ENCODE measurements around the gene PDZD11. TPM values are rescaled to one million over a fixed set of nuclear protein-coding genes. Genes with fewer than 3 reads are reported as not detected.
"Not testable (repeated sequence)": the region's sequence is repeated elsewhere in the genome, so short reads cannot be mapped to it uniquely, and the experiment has no call there.

PDZD11 gene, protein sequence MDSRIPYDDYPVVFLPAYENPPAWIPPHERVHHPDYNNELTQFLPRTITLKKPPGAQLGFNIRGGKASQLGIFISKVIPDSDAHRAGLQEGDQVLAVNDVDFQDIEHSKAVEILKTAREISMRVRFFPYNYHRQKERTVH
- polyA plus RNA-seq (2013, experiment 1 of 2; ENCODE audit: insufficient read length), result 68.2 TPM
- polyA plus RNA-seq (2013, experiment 2 of 2; ENCODE audit: insufficient read length), result 71.6 TPM

DNA sequence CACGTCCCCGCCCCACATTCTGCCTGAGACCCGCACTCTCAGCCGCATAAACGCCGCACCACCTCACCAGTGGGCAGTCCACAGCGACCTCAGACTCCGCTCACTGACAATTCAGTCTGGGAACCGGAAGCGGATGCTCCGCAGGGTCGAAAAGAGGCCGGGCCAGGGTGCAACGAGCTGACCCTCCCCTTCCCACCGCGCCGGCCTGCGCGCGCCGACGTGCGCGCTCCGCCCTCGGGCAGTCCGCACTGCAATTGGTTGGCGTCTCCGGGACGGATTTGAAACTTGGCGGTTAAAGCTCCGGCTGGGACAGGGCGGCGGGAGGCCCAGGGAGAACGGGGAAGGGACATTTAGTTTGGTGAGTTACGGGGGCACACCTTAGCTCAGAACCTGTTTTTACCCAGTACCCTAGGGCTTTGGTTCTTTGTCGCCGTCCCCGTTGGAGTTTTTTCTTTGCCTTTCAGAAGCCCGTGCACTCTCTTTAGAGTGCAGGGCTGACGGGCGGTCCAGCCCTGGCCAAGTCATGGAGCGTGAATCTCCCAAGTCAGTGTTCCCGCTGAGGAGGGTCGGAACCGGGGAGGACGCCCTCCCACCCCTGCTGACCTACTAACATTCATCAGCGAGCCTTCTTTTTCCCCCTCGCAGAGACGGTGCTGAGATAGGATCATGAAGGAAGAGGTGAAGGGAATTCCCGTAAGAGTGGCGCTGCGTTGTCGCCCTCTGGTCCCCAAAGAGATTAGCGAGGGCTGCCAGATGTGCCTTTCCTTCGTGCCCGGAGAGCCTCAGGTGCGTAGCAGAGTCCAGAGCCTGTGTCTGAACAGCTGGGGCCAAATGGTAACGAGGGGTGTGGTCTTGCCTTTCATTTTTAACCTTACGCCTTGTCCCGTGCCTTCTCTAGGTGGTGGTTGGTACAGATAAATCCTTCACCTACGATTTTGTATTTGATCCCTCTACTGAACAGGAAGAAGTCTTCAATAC, at the start of gene PDZD11, which contains the start of gene KIF4A:
Gene PDZD11, minus strand, starts transcription at position 135 of the 978 bp plus-strand sequence. CDS start 586 bp downstream, outside the sequence.
Gene KIF4A, plus strand, starts transcription at position 312 of the 978 bp plus-strand sequence. Its CDS starts 355 bp downstream, at position 667.
- DNase-seq, result peak; percentile 79

DNA sequence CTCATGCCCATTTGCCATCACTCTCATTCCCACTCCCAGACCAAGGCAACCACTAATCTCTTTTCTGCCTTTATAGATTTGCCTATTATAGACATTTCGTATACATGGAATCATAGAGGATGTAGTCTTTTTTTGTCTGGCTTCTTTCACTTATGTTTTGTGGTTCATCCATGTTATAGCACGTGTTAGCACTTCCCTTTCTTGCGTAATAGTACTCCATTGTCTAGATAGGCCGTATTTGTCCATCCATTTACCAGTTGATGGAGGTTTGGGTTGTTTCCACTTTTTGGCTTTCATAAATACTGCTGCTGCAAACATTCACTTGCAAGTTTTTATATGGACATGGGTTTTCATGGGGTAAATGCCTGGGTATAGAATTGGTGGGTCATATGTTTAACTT, 48.6 kb upstream of the PDZD11 start:
- DNase-seq, result no peak

DNA sequence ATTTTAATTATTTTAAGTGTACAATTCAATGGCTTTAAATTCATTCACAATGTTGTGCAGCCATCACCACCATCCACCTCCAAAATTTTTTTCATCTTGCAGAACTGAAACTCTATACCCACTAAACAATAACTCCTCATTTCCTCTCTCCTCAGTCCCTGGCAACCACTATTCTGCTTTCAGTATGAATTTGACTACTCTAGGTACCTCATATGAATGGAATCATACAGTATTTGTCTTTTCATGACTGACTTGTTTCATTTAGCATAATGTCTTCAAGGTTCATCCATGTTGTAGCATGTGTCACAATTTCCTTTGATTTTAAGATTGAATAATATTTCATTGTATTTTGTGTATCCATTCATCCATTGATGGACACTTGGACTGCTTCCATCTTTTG, 47.0 kb upstream of the PDZD11 start:
- DNase-seq, result no peak

DNA sequence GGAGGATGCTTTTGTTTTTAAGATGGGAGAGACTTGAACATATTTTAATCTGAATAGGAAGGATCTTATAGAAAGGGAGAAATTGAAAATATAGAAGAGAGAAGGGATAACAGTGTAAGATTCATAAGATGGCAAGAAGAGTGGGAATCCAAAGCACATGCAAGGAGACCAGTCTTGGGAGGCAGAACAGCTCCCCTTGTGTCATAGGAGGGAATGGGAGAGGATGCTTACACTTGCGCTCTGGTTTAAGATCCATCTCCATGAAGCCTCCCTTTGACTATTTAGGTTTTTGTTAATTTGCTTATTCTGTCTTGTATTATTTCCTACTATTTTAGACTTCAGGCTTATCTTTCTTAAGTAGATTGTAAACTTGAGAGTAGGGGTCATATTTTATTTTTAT, 42.9 kb upstream of the PDZD11 start:
- no peak for DNase-seq

DNA sequence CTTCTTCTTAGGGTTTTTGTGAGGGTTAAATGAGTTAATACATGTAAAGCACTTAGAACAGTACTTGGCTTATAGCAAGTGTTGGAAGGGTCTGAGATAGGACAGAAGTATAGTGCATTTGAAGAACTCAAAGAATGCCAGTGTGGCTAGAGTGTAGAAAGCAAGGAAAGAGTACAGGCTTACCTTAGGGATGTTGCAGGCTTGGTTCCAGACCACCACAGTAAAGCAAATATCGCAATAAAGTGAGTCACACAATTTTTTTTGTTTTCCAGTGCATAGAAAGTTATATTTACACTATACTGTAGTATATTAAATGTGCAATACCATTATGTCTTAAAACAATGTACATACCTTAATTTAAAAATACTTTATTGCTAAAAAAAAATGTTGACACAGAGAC, 41.4 kb upstream of the PDZD11 start:
- DNase-seq, result peak; percentile 28

DNA sequence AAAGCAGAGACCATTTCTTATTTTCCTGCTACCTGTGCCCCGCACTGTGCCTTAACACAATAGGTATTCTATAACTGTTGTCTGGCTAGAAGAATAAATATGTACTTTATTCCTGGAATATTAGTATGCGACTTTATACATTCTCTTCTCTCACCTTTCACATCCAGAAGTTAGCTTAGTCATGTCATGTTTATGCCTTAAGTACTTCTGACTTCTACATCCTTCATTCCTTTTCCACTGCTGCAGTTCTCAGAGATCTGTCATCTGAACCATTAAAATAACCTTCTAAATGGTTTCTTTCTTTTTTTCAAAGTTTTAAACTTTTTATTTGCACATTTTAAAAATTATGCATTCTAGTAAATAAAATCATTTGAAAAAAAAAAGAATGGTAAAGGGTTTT, 34.6 kb upstream of the PDZD11 start:
- peak; percentile 0 for DNase-seq

DNA sequence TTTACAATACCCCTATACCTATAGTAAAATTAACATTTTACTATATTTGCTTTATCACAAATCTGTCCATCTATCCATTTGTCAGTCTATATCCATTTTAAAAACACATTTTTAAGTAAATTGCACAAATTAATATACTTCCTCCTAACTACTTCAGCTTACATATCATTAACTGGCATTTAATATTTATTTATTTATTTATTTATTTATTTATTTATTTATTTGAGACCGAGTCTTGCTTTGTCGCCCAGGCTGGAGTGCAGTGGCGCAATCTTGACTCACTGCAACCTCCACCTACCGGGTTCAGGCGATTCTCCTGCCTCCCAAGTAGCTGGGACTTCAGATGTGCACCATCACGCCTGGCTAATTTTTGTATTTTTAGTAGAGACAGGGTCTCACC, 33.9 kb upstream of the PDZD11 start:
- DNase-seq, result not testable (repeated sequence)

DNA sequence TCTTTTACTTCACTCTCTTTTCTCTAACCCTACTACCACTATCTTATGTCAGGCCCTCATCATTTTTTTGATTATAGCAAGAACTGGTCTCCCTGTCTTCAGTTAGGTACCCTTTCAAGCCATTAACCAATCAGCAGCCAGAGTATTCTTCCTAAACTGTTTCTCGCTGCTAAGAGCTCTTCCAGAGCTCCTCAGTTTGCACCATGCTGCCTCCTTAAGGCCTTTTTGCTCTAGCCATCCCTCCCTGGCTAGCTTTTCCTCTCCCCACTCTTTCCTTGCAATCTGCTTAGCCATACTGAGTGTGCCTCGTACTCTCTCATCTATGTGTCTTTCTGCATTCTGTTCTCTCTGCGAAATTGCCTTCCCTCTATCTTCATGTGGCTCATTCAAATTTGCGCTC, 33.1 kb upstream of the PDZD11 start:
- DNase-seq, result no peak

DNA sequence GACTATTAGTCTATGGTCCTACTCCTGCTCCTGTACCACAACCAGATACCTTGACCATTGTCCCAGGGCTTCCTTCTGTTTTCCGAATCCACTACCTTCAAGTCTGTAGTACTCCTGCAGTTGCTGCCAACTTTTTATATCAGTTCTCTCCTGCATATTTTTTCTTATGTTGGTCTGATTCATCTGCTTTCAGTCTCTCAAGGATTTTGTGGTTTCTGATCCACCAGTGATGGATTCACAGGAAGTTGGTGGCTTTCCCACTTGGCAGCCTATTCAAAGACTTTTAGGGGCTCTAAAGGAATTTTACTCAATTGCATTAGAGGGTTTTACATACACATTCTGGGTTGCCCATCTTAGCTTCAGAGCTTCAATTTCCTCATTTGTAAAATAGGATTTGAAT, 23.8 kb upstream of the PDZD11 start:
- peak; percentile 71 for DNase-seq

DNA sequence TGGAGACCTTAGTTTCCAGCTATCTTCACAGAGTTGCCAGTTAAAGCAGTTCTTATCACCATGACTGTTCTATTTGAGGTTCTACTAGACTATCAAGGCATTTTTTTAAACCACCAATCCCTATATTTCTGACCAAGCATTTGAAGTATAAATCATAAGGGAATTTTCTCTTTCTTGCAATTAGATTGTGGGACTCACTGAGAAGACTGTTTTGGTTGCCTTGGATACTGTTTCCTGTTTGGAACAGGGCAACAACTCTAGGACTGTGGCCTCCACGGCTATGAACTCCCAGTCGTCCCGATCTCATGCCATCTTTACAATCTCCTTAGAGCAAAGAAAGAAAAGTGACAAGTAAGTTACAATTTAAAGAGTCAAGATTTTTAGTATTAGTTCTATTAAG, 12.0 kb upstream of the PDZD11 start:
- DNase-seq, result no peak

DNA sequence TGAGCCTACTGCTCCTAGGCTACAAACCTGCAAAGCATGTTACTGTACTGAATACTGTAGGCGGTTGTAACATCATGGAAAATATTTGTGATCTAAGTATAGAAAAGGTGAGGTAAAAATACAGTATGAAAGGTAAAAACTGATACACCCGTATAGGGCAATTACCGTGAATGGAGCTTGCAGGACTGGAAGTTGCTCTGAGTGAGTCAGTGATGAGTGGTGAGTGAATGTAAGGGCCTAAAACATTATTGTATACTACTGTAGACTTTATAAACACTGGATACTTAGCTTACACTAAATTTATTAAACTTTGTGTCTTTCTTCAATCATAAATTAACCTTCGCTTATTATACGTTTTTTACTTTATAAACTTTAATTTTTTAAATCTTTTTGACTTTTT, 3.9 kb upstream of the PDZD11 start:
- no peak for DNase-seq

DNA sequence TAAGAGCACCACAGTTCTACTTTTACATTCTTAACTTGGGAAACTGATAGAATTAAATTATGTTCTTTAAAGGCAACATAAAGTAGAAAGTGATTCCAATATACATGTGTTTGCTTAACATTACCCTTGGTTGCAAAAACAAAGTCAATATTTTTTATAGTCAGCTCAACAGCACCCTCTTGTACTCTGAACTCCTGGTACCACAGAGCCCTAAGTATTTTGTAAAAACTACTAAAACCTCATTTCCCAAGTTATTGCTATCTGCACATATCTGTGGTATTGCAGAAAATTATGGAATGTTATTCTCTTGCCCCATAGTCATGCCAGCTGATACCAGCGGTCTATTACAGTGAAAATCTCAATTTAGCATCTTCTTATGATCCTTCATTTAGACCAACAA, 3.1 kb upstream of the PDZD11 start:
- no peak for DNase-seq

DNA sequence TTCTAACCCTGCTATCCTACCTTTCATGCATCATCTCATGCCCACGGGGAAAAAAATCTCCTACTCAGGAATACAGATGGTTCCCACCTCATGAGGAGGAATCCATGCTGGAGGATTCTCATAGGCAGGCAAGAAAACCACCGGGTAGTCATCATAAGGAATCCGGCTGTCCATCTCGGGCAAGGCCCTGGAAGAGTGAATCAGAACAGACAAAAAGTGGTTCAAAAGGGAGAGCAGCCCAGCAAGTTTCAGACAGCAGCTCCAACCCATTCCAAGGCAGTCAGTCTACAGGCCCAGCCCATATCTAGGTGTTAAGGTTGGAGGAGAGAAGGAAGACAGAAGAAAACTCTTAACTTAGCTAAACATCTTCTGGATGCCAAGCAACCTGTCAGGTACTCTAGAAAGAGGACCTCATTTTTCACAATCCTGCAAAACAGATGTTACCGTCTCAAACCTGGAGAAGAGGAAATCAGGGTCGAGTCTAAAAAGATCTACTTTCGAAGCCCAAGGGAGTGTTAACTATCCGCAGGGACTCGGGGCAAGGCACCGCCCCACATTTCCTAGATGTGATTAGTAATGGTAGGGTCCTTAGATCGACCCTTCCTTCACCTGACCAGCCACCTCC, 447 bp downstream of the PDZD11 start:
- no peak for DNase-seq

DNA sequence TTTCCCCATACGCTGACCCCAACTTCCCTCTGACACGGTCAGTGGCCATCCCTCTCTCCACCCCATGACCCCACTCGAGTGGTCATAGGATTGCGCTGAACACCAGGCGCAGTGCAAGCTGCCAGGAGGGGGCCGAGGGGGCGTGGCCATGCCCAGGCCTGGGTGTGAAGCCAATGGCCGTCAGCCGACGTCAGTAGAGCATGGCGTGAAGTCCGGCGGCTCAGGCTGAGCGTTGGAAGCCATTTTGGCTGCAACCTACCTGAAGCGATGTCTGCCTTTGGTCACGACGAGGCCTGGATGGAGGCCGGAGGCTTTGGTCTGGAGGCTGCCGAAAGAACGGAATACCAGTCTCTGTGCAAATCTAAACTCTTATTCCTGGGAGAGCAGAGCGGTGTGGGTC, 7.8 kb downstream of the PDZD11 start, which contains the start of gene RAB41:
Gene RAB41, plus strand, starts transcription at position 222 of the 400 bp plus-strand sequence. Its CDS starts 46 bp downstream, at position 268.
- no peak for DNase-seq

DNA sequence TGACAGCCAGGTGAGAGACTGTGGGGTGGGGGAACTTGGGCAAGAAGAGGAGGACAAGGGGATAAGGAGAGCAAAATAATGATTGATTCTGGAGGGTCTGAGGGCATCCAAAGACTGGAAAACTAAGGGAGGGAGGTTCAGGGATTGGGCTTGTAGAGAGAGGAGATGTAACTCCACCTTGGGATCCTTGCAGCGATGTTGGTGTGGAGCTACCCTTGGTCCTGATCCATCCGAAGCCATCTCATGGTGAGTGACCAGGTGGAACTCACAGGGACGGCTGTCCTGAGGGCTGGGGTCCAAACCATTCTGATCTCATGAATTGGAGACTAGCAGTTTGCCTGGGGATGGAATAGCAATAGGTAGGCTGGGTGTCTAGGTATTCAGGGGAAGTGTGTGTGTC, 9.2 kb downstream of the PDZD11 start:
- no peak for DNase-seq

DNA sequence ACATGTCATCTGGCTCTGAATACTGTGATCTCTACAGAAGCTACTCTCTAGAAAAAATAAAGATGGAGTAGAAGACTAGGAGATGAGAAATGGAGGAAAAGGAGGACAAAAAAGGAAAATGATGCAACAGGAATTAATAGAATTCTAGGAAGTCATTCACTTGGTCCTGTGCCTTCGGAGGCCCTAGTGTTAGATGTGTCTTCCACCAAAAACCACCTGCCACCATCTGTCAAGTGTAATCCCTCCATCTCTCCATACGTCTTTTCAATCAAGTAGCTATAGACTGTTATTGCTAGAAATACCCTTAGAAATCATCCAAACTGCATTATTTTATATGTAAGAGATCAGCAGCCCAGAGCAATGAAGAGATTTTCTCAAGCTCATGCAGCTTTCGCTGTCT, 10.6 kb downstream of the PDZD11 start:
- DNase-seq, result no peak

DNA sequence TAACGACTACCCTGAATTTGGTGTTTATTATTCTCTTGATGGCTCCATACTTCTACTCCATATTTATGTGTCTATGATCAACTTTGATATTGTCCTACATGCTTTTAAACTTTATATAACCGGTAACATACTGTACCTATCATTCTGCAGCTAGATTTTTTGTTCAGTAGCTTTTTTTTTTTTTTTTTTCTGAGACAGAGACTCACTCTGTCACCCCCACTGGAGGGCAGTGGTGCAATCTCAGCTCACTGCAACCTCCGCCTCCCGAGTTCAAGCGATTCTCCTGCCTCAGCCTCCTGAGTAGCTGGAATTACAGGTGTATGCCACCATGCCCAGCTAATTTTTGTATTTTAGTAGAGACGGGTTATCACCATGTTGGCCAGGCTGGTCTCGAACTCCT, 15.7 kb downstream of the PDZD11 start:
- not testable (repeated sequence) for DNase-seq

DNA sequence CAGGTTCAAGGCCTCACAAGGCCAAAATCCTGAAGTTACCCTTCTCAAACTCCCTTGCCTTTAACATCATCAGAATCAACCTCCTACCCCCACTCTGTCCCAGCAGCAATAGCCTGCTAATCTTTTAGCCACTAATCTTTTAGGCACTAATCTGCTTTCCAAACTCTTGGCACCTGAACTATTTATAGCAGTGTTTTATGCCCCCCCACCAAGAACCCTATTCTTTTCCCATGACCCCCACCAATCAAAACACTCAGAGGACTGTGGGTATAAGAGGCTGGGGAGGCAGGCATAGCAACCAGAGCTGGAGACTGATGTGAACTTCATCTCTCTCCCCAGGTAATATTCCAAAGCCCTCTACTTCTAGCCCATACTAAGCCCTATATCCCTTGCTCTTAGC, 21.7 kb downstream of the PDZD11 start, which contains the start of gene ARR3:
Gene ARR3, plus strand, starts transcription at position 301 of the 400 bp plus-strand sequence. CDS start 1,052 bp downstream, outside the sequence.
- no peak for DNase-seq

DNA sequence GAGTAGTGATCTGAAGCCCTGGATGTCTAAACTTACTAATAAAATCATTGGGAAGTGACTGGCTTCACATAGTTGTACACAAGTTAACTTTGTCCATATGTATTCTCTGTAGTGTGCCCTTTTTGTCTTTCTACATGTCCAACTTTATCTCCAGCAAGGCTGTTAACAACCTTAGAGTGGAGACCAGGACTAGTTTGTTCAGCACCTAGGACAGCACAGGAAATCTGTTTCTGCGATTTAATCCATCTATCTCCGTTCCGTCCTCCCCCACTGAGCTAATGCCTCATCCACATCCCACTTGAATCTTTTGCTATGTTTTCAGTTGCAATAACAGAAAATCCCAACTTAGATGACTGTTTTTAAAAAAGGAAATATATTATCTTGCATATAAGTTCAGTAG, 24.9 kb downstream of the PDZD11 start:
- no peak for DNase-seq

DNA sequence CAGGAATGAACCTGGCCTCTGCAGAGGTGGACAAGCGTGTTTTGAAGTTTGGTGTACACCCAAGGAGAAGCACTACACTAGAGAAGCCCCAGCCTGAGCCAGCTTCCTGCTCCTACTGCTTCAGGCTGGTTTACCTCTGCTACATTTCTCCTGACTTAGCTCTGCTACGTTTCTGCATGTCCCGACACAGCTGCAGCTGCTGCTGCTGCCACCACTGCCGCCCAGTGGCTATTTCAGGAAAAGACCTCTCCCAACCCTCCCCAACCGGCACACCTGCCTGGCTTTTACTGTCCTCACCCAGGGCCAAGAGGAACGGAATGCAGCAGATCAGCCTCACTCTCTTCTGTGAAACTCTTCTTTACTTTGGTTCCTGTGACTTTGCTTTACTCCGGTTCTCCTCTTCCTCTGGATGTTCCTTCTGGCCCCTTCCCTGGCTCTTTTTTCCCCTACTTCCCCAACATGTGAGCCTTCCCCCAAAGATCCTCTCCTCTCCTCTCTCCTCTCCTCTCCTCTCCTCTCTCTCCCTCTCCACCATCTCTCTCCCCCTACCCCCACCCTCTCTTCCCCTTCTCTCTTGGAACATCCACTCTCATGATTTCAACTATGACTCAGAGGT, 26.7 kb downstream of the PDZD11 start:
- DNase-seq, result peak; percentile 15

DNA sequence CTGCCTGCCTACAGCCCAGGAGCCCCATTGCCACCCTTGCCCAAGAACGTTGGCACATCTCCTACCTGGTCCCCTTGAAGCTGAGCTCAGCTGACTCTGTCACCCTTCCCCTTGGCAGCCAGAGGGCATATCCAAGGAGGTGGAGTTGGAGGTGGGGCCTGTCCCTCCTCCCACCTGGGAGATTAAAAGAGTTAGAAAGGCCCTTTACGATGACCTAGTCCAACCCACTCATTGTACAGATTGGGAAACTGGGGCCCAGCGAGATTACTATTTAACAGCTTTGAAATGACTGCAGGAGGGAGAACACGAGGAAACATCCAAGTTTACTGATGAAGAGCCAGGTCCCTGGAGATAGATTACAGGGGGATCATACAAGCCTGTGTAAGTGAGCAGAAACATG, 29.6 kb downstream of the PDZD11 start, which contains the start of gene P2RY4:
Gene P2RY4, minus strand, starts transcription at position 101 of the 400 bp plus-strand sequence. CDS start 580 bp downstream, outside the sequence.
- DNase-seq, result no peak
